Left forelimb (tissue), 1 donor: ENCODE measurements around the gene RBM38.
"Not testable (repeated sequence)": the region's sequence is repeated elsewhere in the genome, so short reads cannot be mapped to it uniquely, and the experiment has no call there.

Experiments
- DNase-seq: peaks from one replicate; pipeline ENCODE4 v3.0.0-alpha.2; 2018; ENCODE audit warnings: low spot score

The RBM38 gene

GRCh38 chr20:57390604-57391438 lies at the start of gene RBM38:
Gene RBM38 (plus strand): TSS chr20:57391396. CDS start chr20:57391582, 186 bp downstream.
- DNase-seq: peak; percentile 92

- DNase-seq: no peak
Observed at GRCh38 chr20:57341663-57342062, 49.5 kb upstream of the RBM38 start.

GRCh38 chr20:57342829-57343228 lies 48.4 kb upstream of the RBM38 start:
- no peak for DNase-seq

- peak; percentile 74 for DNase-seq
Observed at GRCh38 chr20:57346477-57346876, 44.7 kb upstream of the RBM38 start.

- no peak for DNase-seq
Observed at GRCh38 chr20:57347393-57347792, 43.8 kb upstream of the RBM38 start.

GRCh38 chr20:57348200-57348921 lies 42.8 kb upstream of the RBM38 start:
- not testable (repeated sequence) for DNase-seq

GRCh38 chr20:57348922-57349574 lies 42.1 kb upstream of the RBM38 start:
- not testable (repeated sequence) for DNase-seq

- no peak for DNase-seq
Observed at GRCh38 chr20:57350081-57350710, 41.0 kb upstream of the RBM38 start.

GRCh38 chr20:57350726-57351041 lies 40.5 kb upstream of the RBM38 start:
- not testable (repeated sequence) for DNase-seq

GRCh38 chr20:57351042-57351783 lies 40.0 kb upstream of the RBM38 start, which contains the start of gene RAE1:
Gene RAE1 (plus strand): TSS chr20:57351255. CDS start chr20:57354039, 2,784 bp downstream.
- DNase-seq: peak; percentile 93

GRCh38 chr20:57352305-57352704 lies 38.9 kb upstream of the RBM38 start:
- no peak for DNase-seq

- no peak for DNase-seq
Observed at GRCh38 chr20:57353351-57353750, 37.8 kb upstream of the RBM38 start.

GRCh38 chr20:57361517-57361916 lies 29.7 kb upstream of the RBM38 start:
- DNase-seq: no peak

- no peak for DNase-seq
Observed at GRCh38 chr20:57364451-57364850, 26.7 kb upstream of the RBM38 start.

- no peak for DNase-seq
Observed at GRCh38 chr20:57369596-57369995, 21.6 kb upstream of the RBM38 start.

GRCh38 chr20:57370316-57370715 lies 20.9 kb upstream of the RBM38 start:
- DNase-seq: no peak

- DNase-seq: no peak
Observed at GRCh38 chr20:57371363-57371762, 19.8 kb upstream of the RBM38 start.

- DNase-seq: no peak
Observed at GRCh38 chr20:57372157-57372556, 19.0 kb upstream of the RBM38 start.

- no peak for DNase-seq
Observed at GRCh38 chr20:57372581-57373350, 18.4 kb upstream of the RBM38 start.

GRCh38 chr20:57374343-57374930 lies 16.8 kb upstream of the RBM38 start:
- no peak for DNase-seq
